CD14-positive monocyte (primary cell): ENCODE results near the gene TMEM37. TPM values are rescaled to one million over a fixed set of nuclear protein-coding genes. Genes with fewer than 3 reads are reported as not detected.

Experiments
- DNase-seq, 3 donors: peaks; one replicate each; pipeline ENCODE4 v3.0.0-alpha.2; 2011 to 2022
- H2AFZ ChIP-seq: 2 replicates; pipeline ENCODE4 v1.6.0; 2012; ENCODE audit warnings: mild to moderate bottlenecking, low read depth, low read length, inconsistent platforms; ENCODE audit not compliant: insufficient read depth, poor library complexity, severe bottlenecking
- H3K27ac ChIP-seq, 2 donors: 1 replicate in 1 of 2; 2 replicates in 1 of 2; pipeline ENCODE4 v1.5.1; 2012 to 2013; ENCODE audit warnings: low read length in 2 of 2, control low read depth in 1 of 2, inconsistent platforms in 1 of 2, low read depth in 1 of 2, mild to moderate bottlenecking in 1 of 2
- H3K27me3 ChIP-seq, 2 donors: one replicate each; pipeline versions ENCODE4 v1.6.0 to v1.6.1; 2011 to 2013; ENCODE audit warnings: low read length in 2 of 2; ENCODE audit not compliant: control insufficient read depth in 2 of 2, insufficient read depth in 2 of 2
- H3K36me3 ChIP-seq, 2 donors: replicated peaks in 1 of 2; 1 replicate in 1 of 2; 2 replicates in 1 of 2; pipeline versions ENCODE4 v1.5.1 to v1.6.1; 2012 to 2013; ENCODE audit warnings: low read length in 2 of 2, control low read depth in 1 of 2, inconsistent platforms in 1 of 2, mild to moderate bottlenecking in 1 of 2; ENCODE audit not compliant: insufficient read depth in 2 of 2, control insufficient read depth in 1 of 2
- H3K4me1 ChIP-seq, 2 donors: 1 replicate in 1 of 2; 2 replicates in 1 of 2; pipeline versions ENCODE4 v1.5.1 to v1.6.1; 2012 to 2013; ENCODE audit warnings: low read length in 2 of 2, control low read depth in 1 of 2, inconsistent platforms in 1 of 2, mild to moderate bottlenecking in 1 of 2, moderate library complexity in 1 of 2; ENCODE audit not compliant: insufficient read depth in 2 of 2, control insufficient read depth in 1 of 2
- H3K4me2 ChIP-seq: replicated peaks from 2 replicates; pipeline ENCODE3; 2012; ENCODE audit warnings: low read length, moderate library complexity, mild to moderate bottlenecking; ENCODE audit not compliant: poor library complexity, severe bottlenecking; ENCODE audit errors: extremely low read depth
- H3K4me3 ChIP-seq, 3 experiments: fragments of 200-600 bp in 1 of 3; sonication (generic) in 1 of 3; replicated peaks in 1 of 3; 1 replicate in 2 of 3; 2 replicates in 1 of 3; pipeline ENCODE4 v1.5.1; 2011 to 2013; ENCODE audit warnings: low read length in 3 of 3, mild to moderate bottlenecking in 3 of 3, control low read depth in 2 of 3, low read depth in 2 of 3, inconsistent platforms in 1 of 3, moderate library complexity in 1 of 3
- H3K79me2 ChIP-seq: 2 replicates; pipeline ENCODE4 v1.6.0; 2012; ENCODE audit warnings: mild to moderate bottlenecking, control low read depth, inconsistent platforms, low read length, moderate library complexity; ENCODE audit not compliant: insufficient read depth
- H3K9ac ChIP-seq: 2 replicates; pipeline ENCODE4 v1.6.0; 2017; ENCODE audit warnings: low read length, mild to moderate bottlenecking; ENCODE audit not compliant: insufficient read depth, poor library complexity, severe bottlenecking
- H3K9me3 ChIP-seq, 2 donors: replicated peaks in 1 of 2; 1 replicate in 1 of 2; 2 replicates in 1 of 2; pipeline versions ENCODE4 v1.5.1 to v1.6.1; 2012 to 2013; ENCODE audit warnings: low read length in 2 of 2, control low read depth in 1 of 2; ENCODE audit not compliant: control insufficient read depth in 1 of 2, insufficient read depth in 1 of 2
- H4K20me1 ChIP-seq: 2 replicates; pipeline ENCODE4 v1.6.0; 2012; ENCODE audit warnings: mild to moderate bottlenecking, low read length, control low read depth, moderate library complexity; ENCODE audit not compliant: insufficient read depth
- H3K27ac Mint-ChIP-seq, 7 donors: one replicate each; pipeline ENCODE4 v1.8.0; 2020; ENCODE audit warnings: mild to moderate bottlenecking in 7 of 7, mixed read lengths in 7 of 7, moderate library complexity in 6 of 7, inconsistent platforms in 2 of 7
- H3K27me3 Mint-ChIP-seq, 3 donors: one replicate each; pipeline ENCODE4 v1.8.0; 2021 to 2022; ENCODE audit warnings: low read depth in 3 of 3, mild to moderate bottlenecking in 3 of 3, mixed read lengths in 3 of 3, moderate library complexity in 3 of 3, inconsistent platforms in 1 of 3
- H3K36me3 Mint-ChIP-seq, 2 donors: one replicate each; pipeline ENCODE4 v1.8.0; 2020; ENCODE audit warnings: mixed read lengths in 2 of 2, inconsistent platforms in 1 of 2, mild to moderate bottlenecking in 1 of 2
- H3K4me1 Mint-ChIP-seq: one replicate; pipeline ENCODE4 v1.8.0; 2020; ENCODE audit warnings: mild to moderate bottlenecking, mixed read lengths
- H3K4me3 Mint-ChIP-seq, 2 donors: one replicate each; pipeline ENCODE4 v1.8.0; 2020; ENCODE audit warnings: mild to moderate bottlenecking in 2 of 2, mixed read lengths in 2 of 2, moderate library complexity in 1 of 2
- H3K9me3 Mint-ChIP-seq, 7 donors: one replicate each; pipeline ENCODE4 v1.8.0; 2020 to 2022; ENCODE audit warnings: mixed read lengths in 7 of 7, mild to moderate bottlenecking in 6 of 7, moderate library complexity in 6 of 7, inconsistent platforms in 2 of 7
- WGBS: methylation state at CpG from one replicate; pipeline ENCODE4 v1.1.5; 2013; ENCODE audit warnings: missing lambda C conversion rate; ENCODE audit not compliant: insufficient coverage; 5-methylcytosine and 5-hydroxymethylcytosine counted together
- intact Hi-C, 2 donors: fragments of 100-400 bp; cut with micrococcal nuclease; formaldehyde crosslinking; loops; one replicate each; pipeline versions ENCODE4 v1.15.0 to v1.15.1; 2023
- polyA plus RNA-seq, 3 donors: library from polyadenylated mRNA; depleted of rRNA in 1 of 3; unstranded in 2 of 3; stranded (reverse) in 1 of 3; fragments of 300-500 nt in 2 of 3; fragments of >200 nt in 1 of 3; fragmentation: Illumina TruSeq in 2 of 3; gene quantifications; 1 replicate in 2 of 3; 2 replicates in 1 of 3; pipeline ENCODE4 v1.2.3, GENCODE V29; 2012 to 2021
- TF ChIP-seq, protein P1 (sequence below): fragments of 200-600 bp; IDR thresholded peaks from one replicate; pipeline ENCODE4 v1.8.0; 2022; ENCODE audit warnings: antibody characterized with exemption, mild to moderate bottlenecking

Gene TMEM37
- polyA plus RNA-seq, 3 donors = not detected

DNA sequence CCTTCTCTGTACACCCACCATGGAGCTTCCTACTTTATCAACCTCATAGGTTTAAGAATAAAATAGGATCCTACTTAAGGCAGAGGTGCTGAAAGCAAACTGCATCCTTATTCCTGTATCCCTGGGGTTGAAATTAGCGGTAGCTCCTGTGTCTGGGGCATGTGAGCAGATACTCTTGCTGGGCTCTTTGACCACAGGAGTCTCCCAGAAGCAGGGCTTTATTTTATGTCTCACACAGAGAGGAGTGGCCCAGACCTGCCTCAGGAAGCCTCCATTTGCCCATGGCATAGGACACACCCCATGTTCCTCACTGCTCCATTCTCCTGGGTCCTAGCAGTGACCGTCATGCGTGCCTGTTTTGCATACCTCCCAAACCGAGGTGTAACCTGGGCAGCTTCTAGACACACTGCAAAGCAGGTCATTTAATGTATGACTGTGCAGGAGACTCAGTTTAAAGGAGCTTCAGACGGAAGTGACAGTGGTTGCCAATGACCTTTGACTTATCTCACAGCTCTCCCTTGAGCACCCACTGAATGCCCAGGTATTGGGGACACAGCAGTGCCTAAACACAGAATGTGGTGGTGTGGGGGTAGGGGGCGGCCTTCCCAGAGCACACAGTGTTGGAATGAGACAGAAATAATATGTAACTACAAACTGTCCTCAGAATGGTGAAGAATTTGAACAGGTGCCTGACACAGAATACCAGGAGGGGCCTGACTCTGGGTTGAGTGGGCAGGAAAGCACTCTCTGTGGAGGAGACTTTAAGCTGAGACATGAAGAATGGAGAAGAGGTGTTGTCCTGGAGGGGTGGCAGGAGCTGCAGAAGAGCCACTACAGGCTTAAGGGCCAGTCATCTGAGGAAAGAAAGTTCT is 3.7 kb downstream of the TMEM37 start:
- H3K4me3 Mint-ChIP-seq = no peak overlapping the region
- peaks cover 0 to 11% (median 8%) of the 10 kb centered on the region in 7 donors for H3K9me3 Mint-ChIP-seq
- no peak overlapping the region for H3K27ac Mint-ChIP-seq
- Histone ChIP-seq H3K4me1 (peaks cover 11 to 17% of the 10 kb centered on the region in 2 donors), H3K27me3 (peaks cover 11 to 35% of the 10 kb centered on the region in 2 donors), H3K4me2 (no peak overlapping the region), H3K4me3 (no peak overlapping the region), H4K20me1 (no peaks in the 10 kb centered on the region), H2AFZ (no peak overlapping the region), H3K9ac (no peak overlapping the region), H3K27ac (no peak overlapping the region), H3K36me3 (no peaks in the 10 kb centered on the region), H3K9me3 (peaks cover 0 to 5% of the 10 kb centered on the region in 2 donors), H3K79me2 (no peaks in the 10 kb centered on the region)
- H3K4me1 Mint-ChIP-seq = peaks cover 13% of the 10 kb centered on the region
- peaks cover 33 to 40% (median 38%) of the 10 kb centered on the region in 3 donors for H3K27me3 Mint-ChIP-seq
- 100% methylated on average over 4 of the region's 6 CpGs for WGBS
- intact Hi-C loops = no loop called here
- H3K36me3 Mint-ChIP-seq = peaks cover 0 to 3% of the 10 kb centered on the region in 2 donors
- DNase-seq = no peak
- TF ChIP-seq, protein P1, sequence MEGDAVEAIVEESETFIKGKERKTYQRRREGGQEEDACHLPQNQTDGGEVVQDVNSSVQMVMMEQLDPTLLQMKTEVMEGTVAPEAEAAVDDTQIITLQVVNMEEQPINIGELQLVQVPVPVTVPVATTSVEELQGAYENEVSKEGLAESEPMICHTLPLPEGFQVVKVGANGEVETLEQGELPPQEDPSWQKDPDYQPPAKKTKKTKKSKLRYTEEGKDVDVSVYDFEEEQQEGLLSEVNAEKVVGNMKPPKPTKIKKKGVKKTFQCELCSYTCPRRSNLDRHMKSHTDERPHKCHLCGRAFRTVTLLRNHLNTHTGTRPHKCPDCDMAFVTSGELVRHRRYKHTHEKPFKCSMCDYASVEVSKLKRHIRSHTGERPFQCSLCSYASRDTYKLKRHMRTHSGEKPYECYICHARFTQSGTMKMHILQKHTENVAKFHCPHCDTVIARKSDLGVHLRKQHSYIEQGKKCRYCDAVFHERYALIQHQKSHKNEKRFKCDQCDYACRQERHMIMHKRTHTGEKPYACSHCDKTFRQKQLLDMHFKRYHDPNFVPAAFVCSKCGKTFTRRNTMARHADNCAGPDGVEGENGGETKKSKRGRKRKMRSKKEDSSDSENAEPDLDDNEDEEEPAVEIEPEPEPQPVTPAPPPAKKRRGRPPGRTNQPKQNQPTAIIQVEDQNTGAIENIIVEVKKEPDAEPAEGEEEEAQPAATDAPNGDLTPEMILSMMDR = no peak

DNA sequence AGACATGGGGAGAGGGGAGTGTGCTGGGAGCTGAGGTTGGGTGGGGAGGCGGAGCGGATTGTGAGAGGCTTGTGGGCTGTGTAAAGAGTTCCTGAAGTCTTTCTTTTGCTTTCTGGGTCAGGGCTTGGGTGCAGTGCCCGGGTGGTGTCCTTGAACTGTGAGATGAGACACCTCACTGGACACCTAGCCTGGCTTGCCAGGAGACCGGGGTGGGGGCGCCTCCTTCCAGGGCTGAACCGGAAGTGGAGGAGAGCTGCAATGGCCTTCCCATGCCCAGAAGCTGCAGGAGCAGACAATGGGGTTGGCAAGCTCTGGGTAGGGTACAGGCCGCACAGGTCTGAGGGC is 4.3 kb downstream of the TMEM37 start:
- no peak overlapping the region for H3K27ac ChIP-seq
- H3K9ac ChIP-seq = no peak overlapping the region
- H3K4me1 ChIP-seq = peaks cover 11 to 17% of the 10 kb centered on the region in 2 donors
- H3K4me2 ChIP-seq = no peak overlapping the region
- H3K27ac Mint-ChIP-seq = no peak overlapping the region
- no peak overlapping the region for H2AFZ ChIP-seq
- no peaks in the 10 kb centered on the region for H3K36me3 ChIP-seq
- peaks cover 0 to 5% of the 10 kb centered on the region in 2 donors for H3K9me3 ChIP-seq
- no peaks in the 10 kb centered on the region for H3K79me2 ChIP-seq
- intact Hi-C loops = no loop called here
- 72% methylated on average over 7 of the region's 7 CpGs for WGBS
- H4K20me1 ChIP-seq = no peaks in the 10 kb centered on the region
- peaks cover 0 to 3% of the 10 kb centered on the region in 2 donors for H3K36me3 Mint-ChIP-seq
- peaks cover 11 to 29% of the 10 kb centered on the region in 2 donors for H3K27me3 ChIP-seq
- DNase-seq = no peak
- no peak overlapping the region for H3K4me3 ChIP-seq
- TF ChIP-seq, protein P1 = no peak
- no peak overlapping the region for H3K4me3 Mint-ChIP-seq
- peaks cover 13% of the 10 kb centered on the region for H3K4me1 Mint-ChIP-seq
- peaks cover 27 to 34% (median 32%) of the 10 kb centered on the region in 3 donors for H3K27me3 Mint-ChIP-seq
- peaks cover 0 to 7% (median 4%) of the 10 kb centered on the region in 7 donors for H3K9me3 Mint-ChIP-seq
